ENCODE data around the gene CDK5RAP3. TPM values are rescaled to one million over a fixed set of nuclear protein-coding genes. Genes with fewer than 3 reads are reported as not detected.
"Not testable (repeated sequence)": the region's sequence is repeated elsewhere in the genome, so short reads cannot be mapped to it uniquely, and the experiment has no call there.

The CDK5RAP3 gene
- total and polyA plus RNA-seq, 2 donors = 125 to 684 TPM

DNA sequence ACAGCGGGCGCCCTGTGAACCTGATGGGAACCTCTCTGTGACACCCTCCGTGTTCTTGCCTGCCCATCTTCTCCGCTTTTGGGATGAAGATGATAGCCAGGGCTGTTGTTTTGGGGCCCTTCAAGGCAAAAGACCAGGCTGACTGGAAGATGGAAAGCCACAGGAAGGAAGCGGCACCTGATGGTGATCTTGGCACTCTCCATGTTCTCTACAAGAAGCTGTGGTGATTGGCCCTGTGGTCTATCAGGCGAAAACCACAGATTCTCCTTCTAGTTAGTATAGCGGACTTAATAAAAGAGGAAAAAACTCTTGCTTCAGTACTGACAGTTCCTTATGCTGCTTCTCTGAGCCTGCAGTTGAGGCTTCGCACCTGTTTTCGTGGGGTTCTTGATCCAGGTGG lies 10.5 kb downstream of the CDK5RAP3 start:
- WGBS = 29% methylated on average over 9 of the region's 9 CpGs
- DNase-seq (ENCODE audit: low read depth in 6 of 9, low spot score in 9 of 9) = no peak
- peaks cover 68 to 72% of the 10 kb centered on the region in 2 donors for H3K36me3 ChIP-seq (ENCODE audit: control insufficient read depth in 2 of 2, insufficient read depth in 2 of 2, low read length in 1 of 2)

DNA sequence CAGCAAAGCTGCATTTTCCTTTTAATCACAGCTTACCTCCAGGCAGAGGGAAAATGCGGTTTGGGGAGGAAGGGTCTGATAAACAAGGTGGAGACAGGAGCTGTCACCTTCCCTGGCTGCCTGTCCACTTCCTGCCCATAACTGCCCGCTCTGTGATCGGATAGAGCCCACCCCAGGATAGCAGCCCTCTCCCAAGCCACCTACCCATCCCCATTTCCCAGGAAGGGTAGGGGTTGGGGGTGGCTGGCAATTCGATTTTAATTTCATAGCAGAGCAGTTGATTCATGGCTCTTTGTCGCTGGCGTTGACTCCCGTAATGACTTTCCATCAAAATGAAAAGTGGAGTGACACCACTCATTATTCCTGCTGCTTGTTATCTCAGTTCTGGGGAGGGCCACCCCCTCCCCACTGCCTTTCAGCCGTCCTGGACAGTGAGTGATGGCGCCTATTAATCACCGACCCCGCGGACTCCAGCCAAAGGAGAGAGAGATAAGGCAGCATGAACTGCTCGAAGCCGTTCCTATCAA lies 11.2 kb downstream of the CDK5RAP3 start:
- no peaks in the 10 kb centered on the region for H3K9me3 ChIP-seq (ENCODE audit: control insufficient read depth in 2 of 2, insufficient read depth in 1 of 2, low read length in 1 of 2)
- H3K27me3 ChIP-seq (ENCODE audit: control insufficient read depth in 2 of 2, insufficient read depth in 1 of 2, low read length in 1 of 2) = no peaks in the 10 kb centered on the region
- H3K27ac ChIP-seq (ENCODE audit: low read depth in 1 of 2, low read length in 1 of 2) = no peak overlapping the region
- peaks cover 67 to 69% of the 10 kb centered on the region in 2 donors for H3K36me3 ChIP-seq (ENCODE audit: control insufficient read depth in 2 of 2, insufficient read depth in 2 of 2, low read length in 1 of 2)
- H3K4me1 ChIP-seq (ENCODE audit: control insufficient read depth in 2 of 2, insufficient read depth in 2 of 2, low read length in 2 of 2) = peaks cover 0 to 26% of the 10 kb centered on the region in 2 donors
- WGBS = 89% methylated on average over 14 of the region's 14 CpGs
- no peak overlapping the region for H3K4me3 ChIP-seq (ENCODE audit: low read length in 2 of 2)
- DNase-seq (ENCODE audit: low read depth in 6 of 9, low spot score in 9 of 9) = no peak

More for the DNA sequence above, 10.5 kb downstream of the CDK5RAP3 start:
- H3K9me3 ChIP-seq (ENCODE audit: control insufficient read depth in 2 of 2, insufficient read depth in 1 of 2, low read length in 1 of 2) = no peaks in the 10 kb centered on the region
- H3K4me3 ChIP-seq (ENCODE audit: low read length in 2 of 2) = no peak overlapping the region
- no peaks in the 10 kb centered on the region for H3K27me3 ChIP-seq (ENCODE audit: control insufficient read depth in 2 of 2, insufficient read depth in 1 of 2, low read length in 1 of 2)
- peaks cover 0 to 30% of the 10 kb centered on the region in 2 donors for H3K4me1 ChIP-seq (ENCODE audit: control insufficient read depth in 2 of 2, insufficient read depth in 2 of 2, low read length in 2 of 2)
- H3K27ac ChIP-seq (ENCODE audit: low read depth in 1 of 2, low read length in 1 of 2) = no peak overlapping the region

DNA sequence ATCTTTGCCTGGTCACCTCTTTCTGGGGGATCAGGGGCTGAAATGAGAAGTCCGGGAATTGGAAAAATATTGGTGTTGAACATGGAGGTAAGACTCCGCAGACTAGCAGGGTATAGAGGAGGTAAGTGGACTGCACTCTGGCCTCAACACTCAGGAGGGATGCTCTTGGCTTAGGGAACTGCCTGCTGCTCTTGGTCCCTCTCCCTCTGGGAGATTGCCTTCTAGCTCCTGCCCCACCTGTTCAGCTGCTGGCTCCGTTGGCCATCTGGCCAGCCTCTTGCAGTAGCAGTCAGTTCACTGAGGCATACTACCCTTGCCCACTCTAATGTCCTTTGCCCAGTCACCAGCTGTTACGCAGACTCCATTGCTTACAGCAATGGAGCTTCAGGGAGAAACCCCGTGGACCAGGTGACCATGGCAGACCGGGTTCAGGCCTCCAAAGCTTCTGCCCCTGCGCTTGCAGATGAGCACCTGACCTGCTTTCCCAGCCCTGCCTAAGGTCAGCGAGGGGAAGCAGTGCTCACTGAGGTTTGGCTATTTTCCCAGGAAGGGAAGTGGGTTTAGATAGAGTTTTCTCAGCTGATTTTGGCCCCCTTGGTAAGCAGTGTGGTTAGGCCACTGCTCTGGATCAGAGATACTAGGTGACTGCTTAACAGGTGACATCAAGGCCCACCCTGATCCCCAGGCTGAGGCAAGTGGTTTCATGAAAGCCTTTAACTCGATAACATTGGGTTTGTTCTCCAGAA lies 11.9 kb downstream of the CDK5RAP3 start:
- H3K9me3 ChIP-seq (ENCODE audit: control insufficient read depth in 2 of 2, insufficient read depth in 1 of 2, low read length in 1 of 2) = no peaks in the 10 kb centered on the region
- DNase-seq (ENCODE audit: low read depth in 6 of 9, low spot score in 9 of 9) = no peak
- H3K36me3 ChIP-seq (ENCODE audit: control insufficient read depth in 2 of 2, insufficient read depth in 2 of 2, low read length in 1 of 2) = peaks cover 61 to 63% of the 10 kb centered on the region in 2 donors
- peaks cover 0 to 21% of the 10 kb centered on the region in 2 donors for H3K4me1 ChIP-seq (ENCODE audit: control insufficient read depth in 2 of 2, insufficient read depth in 2 of 2, low read length in 2 of 2)
- 68% methylated on average over 9 of the region's 9 CpGs for WGBS
- no peaks in the 10 kb centered on the region for H3K27me3 ChIP-seq (ENCODE audit: control insufficient read depth in 2 of 2, insufficient read depth in 1 of 2, low read length in 1 of 2)
- no peak overlapping the region for H3K4me3 ChIP-seq (ENCODE audit: low read length in 2 of 2)
- H3K27ac ChIP-seq (ENCODE audit: low read depth in 1 of 2, low read length in 1 of 2) = no peak overlapping the region

DNA sequence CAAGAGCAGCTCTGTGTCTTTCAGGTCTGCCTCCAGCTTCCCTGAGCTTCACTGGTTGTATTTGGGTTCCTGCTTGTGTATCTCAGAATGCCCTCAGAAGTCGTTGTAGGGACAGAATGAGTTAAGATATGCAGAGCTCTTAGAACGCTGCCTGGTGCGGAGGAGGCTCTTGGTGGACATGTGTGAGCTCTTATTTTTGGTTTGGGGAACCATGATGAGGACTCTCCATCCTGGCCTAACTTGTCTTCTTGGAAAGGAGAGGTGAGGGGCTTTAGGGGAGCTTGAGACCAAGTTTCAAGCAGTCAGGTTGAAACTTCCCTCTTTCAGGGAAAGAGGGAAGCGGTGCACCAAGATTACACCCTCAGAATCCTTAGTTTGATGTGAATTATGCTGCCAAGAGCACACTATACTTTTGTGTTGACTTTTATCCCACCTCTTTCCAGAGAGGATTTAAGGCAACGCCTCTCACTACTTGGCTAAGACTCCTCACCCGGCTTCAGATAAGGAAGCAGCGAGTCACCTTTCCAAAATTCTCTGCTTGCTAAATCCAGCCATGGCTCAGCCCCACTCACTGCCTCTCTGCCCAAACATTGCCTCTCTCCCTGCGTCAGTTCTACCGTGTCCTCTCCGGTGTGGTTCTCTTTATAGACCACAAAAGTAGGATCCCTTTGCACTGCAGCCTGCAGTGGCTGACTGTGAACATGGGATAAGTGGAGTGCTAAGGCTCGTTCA lies 12.7 kb downstream of the CDK5RAP3 start:
- H3K36me3 ChIP-seq (ENCODE audit: control insufficient read depth in 2 of 2, insufficient read depth in 2 of 2, low read length in 1 of 2) = peaks cover 56 to 57% of the 10 kb centered on the region in 2 donors
- no peaks in the 10 kb centered on the region for H3K27me3 ChIP-seq (ENCODE audit: control insufficient read depth in 2 of 2, insufficient read depth in 1 of 2, low read length in 1 of 2)
- H3K9me3 ChIP-seq (ENCODE audit: control insufficient read depth in 2 of 2, insufficient read depth in 1 of 2, low read length in 1 of 2) = no peaks in the 10 kb centered on the region
- H3K4me1 ChIP-seq (ENCODE audit: control insufficient read depth in 2 of 2, insufficient read depth in 2 of 2, low read length in 2 of 2) = peaks cover 0 to 16% of the 10 kb centered on the region in 2 donors
- H3K27ac ChIP-seq (ENCODE audit: low read depth in 1 of 2, low read length in 1 of 2) = no peak overlapping the region
- no peak overlapping the region for H3K4me3 ChIP-seq (ENCODE audit: low read length in 2 of 2)
- no peak for DNase-seq (ENCODE audit: low read depth in 6 of 9, low spot score in 9 of 9)
- 91% methylated on average over 11 of the region's 11 CpGs for WGBS

DNA sequence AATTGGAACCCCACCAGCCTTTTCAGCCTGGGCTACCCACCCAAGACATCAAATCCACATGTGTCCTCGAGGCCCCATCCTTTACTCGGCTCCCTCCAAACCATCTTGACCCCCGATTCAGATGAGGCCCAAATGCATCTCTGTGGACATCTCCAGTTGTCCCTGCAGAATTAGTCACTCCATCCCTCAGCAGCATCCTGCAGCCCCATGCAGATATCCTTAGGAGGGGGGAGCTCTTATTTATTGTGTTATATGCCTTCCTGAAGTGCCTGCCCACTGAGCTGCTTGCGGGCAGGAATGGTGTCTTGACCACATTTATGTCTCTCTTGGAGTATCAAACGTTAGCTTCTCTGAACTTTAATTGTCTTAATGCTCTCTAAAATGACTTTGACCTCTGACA lies 15.6 kb downstream of the CDK5RAP3 start:
- 95% methylated on average over 5 of the region's 5 CpGs for WGBS
- Histone ChIP-seq H3K27me3 (ENCODE audit: control insufficient read depth in 2 of 2, insufficient read depth in 1 of 2, low read length in 1 of 2) (no peaks in the 10 kb centered on the region), H3K27ac (ENCODE audit: low read depth in 1 of 2, low read length in 1 of 2) (no peak overlapping the region), H3K4me3 (ENCODE audit: low read length in 2 of 2) (no peak overlapping the region), H3K9me3 (ENCODE audit: control insufficient read depth in 2 of 2, insufficient read depth in 1 of 2, low read length in 1 of 2) (no peaks in the 10 kb centered on the region), H3K4me1 (ENCODE audit: control insufficient read depth in 2 of 2, insufficient read depth in 2 of 2, low read length in 2 of 2) (peaks cover 0 to 25% of the 10 kb centered on the region in 2 donors), H3K36me3 (ENCODE audit: control insufficient read depth in 2 of 2, insufficient read depth in 2 of 2, low read length in 1 of 2) (peaks cover 28 to 34% of the 10 kb centered on the region in 2 donors)
- no peak for DNase-seq (ENCODE audit: low read depth in 6 of 9, low spot score in 9 of 9)

DNA sequence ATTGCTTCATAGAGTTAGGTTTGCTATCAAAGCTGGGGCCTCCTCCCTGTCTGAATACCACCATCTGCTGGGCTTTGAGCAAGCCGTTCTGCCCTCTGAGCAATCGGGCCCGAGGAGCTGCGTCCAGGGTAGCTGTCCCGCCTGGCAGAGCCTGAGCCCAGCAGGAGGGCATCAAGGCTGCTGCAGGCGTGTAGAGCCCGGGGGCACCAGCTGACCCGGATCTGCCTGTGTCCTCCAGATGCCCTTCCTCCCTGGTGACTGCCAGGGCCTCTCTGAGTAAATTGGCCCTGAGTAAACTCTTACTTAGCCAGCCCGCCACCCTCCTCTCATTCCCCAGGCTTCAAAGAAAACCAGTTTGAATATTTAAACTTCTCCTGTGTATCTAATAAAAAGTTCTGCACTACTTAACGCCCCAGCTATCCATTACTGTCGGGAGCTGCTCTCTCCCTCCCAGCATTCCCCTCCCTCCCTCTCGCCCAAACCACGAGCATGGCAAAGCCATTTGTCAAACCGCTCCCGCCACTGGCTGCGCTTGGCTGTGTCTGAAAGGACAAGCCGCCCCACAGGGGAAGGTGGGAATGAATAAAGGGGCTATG lies 16.4 kb downstream of the CDK5RAP3 start:
- no peaks in the 10 kb centered on the region for H3K27me3 ChIP-seq (ENCODE audit: control insufficient read depth in 2 of 2, insufficient read depth in 1 of 2, low read length in 1 of 2)
- no peak for DNase-seq (ENCODE audit: low read depth in 6 of 9, low spot score in 9 of 9)
- no peaks in the 10 kb centered on the region for H3K9me3 ChIP-seq (ENCODE audit: control insufficient read depth in 2 of 2, insufficient read depth in 1 of 2, low read length in 1 of 2)
- H3K36me3 ChIP-seq (ENCODE audit: control insufficient read depth in 2 of 2, insufficient read depth in 2 of 2, low read length in 1 of 2) = peaks cover 20 to 28% of the 10 kb centered on the region in 2 donors
- H3K4me1 ChIP-seq (ENCODE audit: control insufficient read depth in 2 of 2, insufficient read depth in 2 of 2, low read length in 2 of 2) = peaks cover 0 to 20% of the 10 kb centered on the region in 2 donors
- no peak overlapping the region for H3K27ac ChIP-seq (ENCODE audit: low read depth in 1 of 2, low read length in 1 of 2)
- no peak overlapping the region for H3K4me3 ChIP-seq (ENCODE audit: low read length in 2 of 2)
- 82% methylated on average over 17 of the region's 17 CpGs for WGBS

DNA sequence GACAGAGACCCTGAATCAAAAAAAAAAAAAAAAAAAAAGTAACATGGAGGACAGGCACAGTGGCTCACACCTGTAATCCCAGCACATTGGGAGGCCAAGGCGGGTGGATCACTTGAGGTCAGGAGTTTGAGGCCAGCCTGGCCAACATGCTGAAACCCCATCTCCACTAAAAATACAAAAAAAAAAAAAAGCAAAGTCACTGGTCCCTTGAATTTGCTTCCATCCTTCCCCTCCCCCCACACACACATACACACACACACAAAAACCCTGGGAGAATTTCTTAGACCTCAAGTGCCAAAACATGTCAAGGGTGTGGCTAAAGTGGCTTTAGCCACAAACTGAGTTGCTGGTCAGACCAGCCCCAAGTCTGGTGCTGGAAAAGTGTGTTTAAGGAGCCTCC lies 17.5 kb downstream of the CDK5RAP3 start:
- 100% methylated on average over 1 of the region's 1 CpG for WGBS
- H3K4me3 ChIP-seq (ENCODE audit: low read length in 2 of 2); H3K27me3 ChIP-seq (ENCODE audit: control insufficient read depth in 2 of 2, insufficient read depth in 1 of 2, low read length in 1 of 2); H3K27ac ChIP-seq (ENCODE audit: low read depth in 1 of 2, low read length in 1 of 2); H3K9me3 ChIP-seq (ENCODE audit: control insufficient read depth in 2 of 2, insufficient read depth in 1 of 2, low read length in 1 of 2); DNase-seq (ENCODE audit: low read depth in 6 of 9, low spot score in 9 of 9): not testable (repeated sequence)
- peaks cover 9 to 17% of the 10 kb centered on the region in 2 donors for H3K36me3 ChIP-seq (ENCODE audit: control insufficient read depth in 2 of 2, insufficient read depth in 2 of 2, low read length in 1 of 2)
- peaks cover 0 to 20% of the 10 kb centered on the region in 2 donors for H3K4me1 ChIP-seq (ENCODE audit: control insufficient read depth in 2 of 2, insufficient read depth in 2 of 2, low read length in 2 of 2)

DNA sequence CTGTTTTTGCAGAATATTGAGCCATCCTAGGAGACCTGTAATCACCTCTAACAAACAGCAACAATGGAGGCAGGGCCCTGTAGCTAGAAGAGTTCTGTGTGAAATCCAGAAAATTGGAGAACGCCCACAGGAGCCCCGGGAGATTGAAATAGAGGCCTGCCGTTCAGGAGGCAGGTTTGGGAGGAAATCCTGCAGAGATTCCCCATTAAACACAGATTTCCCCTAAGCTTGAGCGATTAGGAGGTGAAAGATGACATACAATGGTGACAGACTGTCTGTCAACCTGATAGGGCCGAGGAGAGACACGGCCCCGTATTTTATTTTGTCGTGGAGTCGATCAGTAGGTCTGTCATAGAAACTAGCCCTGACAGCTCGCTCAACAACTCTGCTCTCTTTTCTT lies 18.2 kb downstream of the CDK5RAP3 start:
- H3K36me3 ChIP-seq (ENCODE audit: control insufficient read depth in 2 of 2, insufficient read depth in 2 of 2, low read length in 1 of 2) = peaks cover 2 to 10% of the 10 kb centered on the region in 2 donors
- no peak overlapping the region for H3K27ac ChIP-seq (ENCODE audit: low read depth in 1 of 2, low read length in 1 of 2)
- WGBS = 92% methylated on average over 10 of the region's 10 CpGs
- no peak overlapping the region for H3K4me3 ChIP-seq (ENCODE audit: low read length in 2 of 2)
- peaks cover 0 to 20% of the 10 kb centered on the region in 2 donors for H3K4me1 ChIP-seq (ENCODE audit: control insufficient read depth in 2 of 2, insufficient read depth in 2 of 2, low read length in 2 of 2)
- H3K27me3 ChIP-seq (ENCODE audit: control insufficient read depth in 2 of 2, insufficient read depth in 1 of 2, low read length in 1 of 2) = no peaks in the 10 kb centered on the region
- H3K9me3 ChIP-seq (ENCODE audit: control insufficient read depth in 2 of 2, insufficient read depth in 1 of 2, low read length in 1 of 2) = no peaks in the 10 kb centered on the region
- DNase-seq (ENCODE audit: low read depth in 6 of 9, low spot score in 9 of 9) = no peak

DNA sequence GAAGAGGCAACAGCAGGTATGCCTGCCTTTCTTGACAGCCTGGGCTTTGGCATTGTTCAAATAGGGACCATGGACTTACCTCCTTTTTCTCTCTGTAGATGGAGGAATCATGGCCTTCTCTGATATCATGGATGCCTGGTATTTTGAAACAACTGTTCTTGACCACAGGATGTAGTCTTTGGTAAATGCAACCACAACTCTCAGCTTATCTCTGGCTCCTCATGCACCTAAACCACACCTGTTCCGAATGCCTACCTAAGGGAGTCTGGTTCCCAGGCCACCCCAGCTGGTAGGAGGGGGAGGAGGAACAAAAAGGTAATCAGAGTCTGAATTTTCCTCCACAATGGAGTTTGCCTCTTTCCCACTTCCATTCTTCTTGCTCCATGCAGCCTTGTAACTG lies 18.8 kb downstream of the CDK5RAP3 start:
- 33% methylated on average over 1 of the region's 1 CpG for WGBS
- Histone ChIP-seq H3K4me1 (ENCODE audit: control insufficient read depth in 2 of 2, insufficient read depth in 2 of 2, low read length in 2 of 2) (peaks cover 0 to 20% of the 10 kb centered on the region in 2 donors), H3K27ac (ENCODE audit: low read depth in 1 of 2, low read length in 1 of 2) (no peak overlapping the region), H3K9me3 (ENCODE audit: control insufficient read depth in 2 of 2, insufficient read depth in 1 of 2, low read length in 1 of 2) (no peaks in the 10 kb centered on the region), H3K27me3 (ENCODE audit: control insufficient read depth in 2 of 2, insufficient read depth in 1 of 2, low read length in 1 of 2) (no peaks in the 10 kb centered on the region), H3K4me3 (ENCODE audit: low read length in 2 of 2) (no peak overlapping the region), H3K36me3 (ENCODE audit: control insufficient read depth in 2 of 2, insufficient read depth in 2 of 2, low read length in 1 of 2) (peaks cover 0 to 5% of the 10 kb centered on the region in 2 donors)
- DNase-seq (ENCODE audit: low read depth in 6 of 9, low spot score in 9 of 9) = no peak

Data from thymus (tissue), 11 donors.